Sigmoid colon (tissue), 7 donors: ENCODE results near the gene CCT5. TPM values are rescaled to one million over a fixed set of nuclear protein-coding genes. Genes with fewer than 3 reads are reported as not detected.

Experiments
- DNase-seq: peaks from one replicate; pipeline ENCODE4 v3.0.0-alpha.2; 2019
- H3K27ac ChIP-seq, 4 donors: fragments of 200-600 bp; sonication (generic); one replicate each; pipeline ENCODE4 v1.5.1; 2016 to 2019; ENCODE audit warnings: mild to moderate bottlenecking in 1 of 4
- H3K27me3 ChIP-seq, 3 donors: fragments of 200-600 bp; sonication (generic); one replicate each; pipeline ENCODE4 v1.5.1; 2019; ENCODE audit warnings: mild to moderate bottlenecking in 1 of 3
- H3K36me3 ChIP-seq, 4 donors: fragments of 200-600 bp; sonication (generic); one replicate each; pipeline ENCODE4 v1.5.1; 2016 to 2019
- H3K4me1 ChIP-seq, 4 donors: fragments of 200-600 bp; sonication (generic); one replicate each; pipeline ENCODE4 v1.5.1; 2017 to 2019
- H3K4me3 ChIP-seq, 4 donors: fragments of 200-600 bp; sonication (generic); one replicate each; pipeline ENCODE4 v1.5.1; 2017 to 2019; ENCODE audit warnings: mild to moderate bottlenecking in 2 of 4, moderate library complexity in 1 of 4
- H3K9me3 ChIP-seq, 4 donors: fragments of 200-600 bp in 3 of 4; sonication (generic) in 3 of 4; one replicate each; pipeline versions ENCODE4 v1.5.1 to v1.6.1; 2013 to 2019
- CTCF ChIP-seq, 4 experiments: fragments of 450-650 bp in 3 of 4; fragments of 200-600 bp in 1 of 4; IDR thresholded peaks; one replicate each; pipeline ENCODE4 v1.5.1; 2016 to 2019; ENCODE audit warnings: antibody characterized with exemption in 4 of 4, mild to moderate bottlenecking in 3 of 4, moderate library complexity in 2 of 4
- EP300 ChIP-seq, 4 donors: sonication (generic); formaldehyde crosslinking; IDR thresholded peaks; one replicate each; pipeline ENCODE4 v1.6.1; 2017; ENCODE audit warnings: antibody characterized with exemption in 4 of 4
- POLR2A ChIP-seq, 2 donors: fragments of 450-650 bp; IDR thresholded peaks; one replicate each; pipeline ENCODE4 v1.6.1; 2016; ENCODE audit warnings: antibody characterized with exemption in 2 of 2, mild to moderate bottlenecking in 2 of 2, moderate library complexity in 2 of 2
- POLR2AphosphoS5 ChIP-seq, 4 donors: sonication (generic); formaldehyde crosslinking; IDR thresholded peaks; one replicate each; pipeline ENCODE4 v1.6.1; 2017; ENCODE audit warnings: antibody characterized with exemption in 4 of 4
- WGBS, 2 donors: extraction: QIAGEN DNeasy Blood & Tissue Kit; methylation state at CpG; one replicate each; pipeline ENCODE4 v1.1.7; 2013; 5-methylcytosine and 5-hydroxymethylcytosine counted together
- intact Hi-C: fragments of 100-400 bp; cut with DNase I; formaldehyde crosslinking; loops from one replicate; pipeline ENCODE4 v1.15.1; 2023
- polyA plus RNA-seq, 3 donors: library from polyadenylated mRNA; stranded (reverse); fragments of 200-250 nt; gene quantifications; one replicate each; pipeline ENCODE4 v1.2.3, GENCODE V29; 2013
- total RNA-seq, 4 donors: library from RNA; depleted of rRNA; stranded (reverse); fragments of >200 nt; gene quantifications; one replicate each; pipeline ENCODE4 v1.1.0, GENCODE V29; 2016
- donor health status: healthy with polysubstance abuse.
- donor health status: Bipolar disorder and iron deficiency.
- donor health status: healthy.

Gene CCT5
- total and polyA plus RNA-seq, 7 donors, result 63.4 to 198 (median 122) TPM

GRCh38 chr5:10262995-10263394 is 12.9 kb downstream of the CCT5 start:
- WGBS, 2 donors, result 90 to 95% methylated on average over 11 of the region's 11 CpGs
- DNase-seq, result no peak
- no peak overlapping the region for H3K27ac ChIP-seq
- H3K4me1 ChIP-seq, result no peaks in the 10 kb centered on the region
- H3K27me3 ChIP-seq, result no peaks in the 10 kb centered on the region
- no peak overlapping the region for H3K4me3 ChIP-seq
- intact Hi-C loops, result no loop called here
- H3K36me3 ChIP-seq, result peaks cover 47 to 85% (median 61%) of the 10 kb centered on the region in 4 donors
- H3K9me3 ChIP-seq, result no peaks in the 10 kb centered on the region
- TF ChIP-seq POLR2A (IDR thresholded peaks at IDR 0.05), result no peak
- no peak for TF ChIP-seq POLR2AphosphoS5 (IDR thresholded peaks at IDR 0.05)
- no peak for TF ChIP-seq EP300 (IDR thresholded peaks at IDR 0.05)
- no peak for TF ChIP-seq CTCF (IDR thresholded peaks at IDR 0.05)

- H3K27me3 ChIP-seq, result no peaks in the 10 kb centered on the region
- H3K4me1 ChIP-seq, result no peaks in the 10 kb centered on the region
- H3K9me3 ChIP-seq, result no peaks in the 10 kb centered on the region
- intact Hi-C loops, result no loop called here
- DNase-seq, result no peak
- no peak overlapping the region for H3K4me3 ChIP-seq
- TF ChIP-seq CTCF (IDR thresholded peaks at IDR 0.05) (no peak), POLR2A (IDR thresholded peaks at IDR 0.05) (no peak), EP300 (IDR thresholded peaks at IDR 0.05) (no peak), POLR2AphosphoS5 (IDR thresholded peaks at IDR 0.05) (no peak)
- H3K27ac ChIP-seq, result no peak overlapping the region
- H3K36me3 ChIP-seq, result peaks cover 31 to 69% (median 44%) of the 10 kb centered on the region in 4 donors
- WGBS, 2 donors, result 74 to 82% methylated on average over 3 of the region's 3 CpGs
Observed at GRCh38 chr5:10264604-10265003, 14.5 kb downstream of the CCT5 start.

- H3K27me3 ChIP-seq, result no peaks in the 10 kb centered on the region
- 64 to 70% methylated on average over 6 of the region's 6 CpGs for WGBS, 2 donors
- H3K36me3 ChIP-seq, result peaks cover 22 to 60% (median 38%) of the 10 kb centered on the region in 4 donors
- no peak for DNase-seq
- H3K4me3 ChIP-seq, result no peak overlapping the region
- no peaks in the 10 kb centered on the region for H3K4me1 ChIP-seq
- H3K9me3 ChIP-seq, result no peaks in the 10 kb centered on the region
- TF ChIP-seq POLR2A (IDR thresholded peaks at IDR 0.05), result no peak
- no peak for TF ChIP-seq EP300 (IDR thresholded peaks at IDR 0.05)
- no peak for TF ChIP-seq POLR2AphosphoS5 (IDR thresholded peaks at IDR 0.05)
- TF ChIP-seq CTCF (IDR thresholded peaks at IDR 0.05), result no peak
- H3K27ac ChIP-seq, result no peak overlapping the region
- intact Hi-C loops, result no loop called here
Observed at GRCh38 chr5:10265245-10266109, 15.4 kb downstream of the CCT5 start.

- no peak overlapping the region for H3K27ac ChIP-seq
- H3K4me3 ChIP-seq, result no peak overlapping the region
- intact Hi-C loops, result no loop called here
- DNase-seq, result no peak
- 58 to 72% methylated on average over 4 of the region's 4 CpGs for WGBS, 2 donors
- H3K36me3 ChIP-seq, result peaks cover 16 to 54% (median 31%) of the 10 kb centered on the region in 4 donors
- no peak for TF ChIP-seq POLR2AphosphoS5 (IDR thresholded peaks at IDR 0.05)
- TF ChIP-seq EP300 (IDR thresholded peaks at IDR 0.05), result no peak
- no peak for TF ChIP-seq CTCF (IDR thresholded peaks at IDR 0.05)
- no peak for TF ChIP-seq POLR2A (IDR thresholded peaks at IDR 0.05)
- no peaks in the 10 kb centered on the region for H3K27me3 ChIP-seq
- H3K4me1 ChIP-seq, result no peaks in the 10 kb centered on the region
- no peaks in the 10 kb centered on the region for H3K9me3 ChIP-seq
Observed at GRCh38 chr5:10266137-10266536, 16.1 kb downstream of the CCT5 start.
